ENCODE measurements around the gene OXTR.

The OXTR gene

GRCh38 chr3:8709287-8709686 lies 60.1 kb downstream of the OXTR start:
- DNase-seq = no peak

DNA sequence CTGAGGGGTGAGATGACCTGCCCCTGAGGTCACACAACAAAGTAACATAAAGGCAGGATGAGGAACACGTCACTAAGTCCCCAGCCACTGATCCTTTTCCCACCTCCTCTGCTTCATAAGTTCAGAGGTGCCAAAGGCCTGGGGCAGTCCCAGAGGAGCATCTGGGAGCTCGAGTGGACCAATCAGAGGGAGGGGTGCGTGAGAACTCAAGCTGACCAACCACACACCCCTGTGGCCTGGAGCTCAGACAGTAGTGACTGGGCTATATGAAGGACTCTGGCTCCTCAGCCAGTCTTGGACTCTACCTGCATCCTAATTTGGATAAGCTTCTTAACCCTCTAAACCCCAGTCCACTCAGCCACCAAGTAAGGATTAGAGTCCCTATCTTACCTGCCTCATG lies 63.8 kb downstream of the OXTR start:
- no peak for DNase-seq

DNA sequence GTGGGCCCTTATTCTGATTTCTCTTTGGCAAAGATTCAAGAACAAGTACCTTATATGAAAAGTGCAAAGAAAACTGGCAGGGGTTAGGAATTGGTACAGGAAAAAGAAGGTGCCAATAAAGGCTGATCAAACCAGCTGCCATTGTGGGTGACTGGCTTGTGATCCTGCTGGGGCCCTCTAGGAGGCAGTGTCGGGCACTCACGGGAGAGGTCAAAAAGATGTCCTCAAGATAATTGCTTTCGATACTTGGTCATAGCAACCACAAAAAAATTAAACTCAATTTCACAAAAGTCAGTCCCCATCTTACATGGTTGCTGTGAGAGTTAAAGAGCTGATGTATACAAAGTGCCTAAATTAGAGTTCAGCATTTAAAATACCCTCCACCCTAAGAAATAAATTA lies 66.9 kb downstream of the OXTR start:
- DNase-seq = peak in 1 of 2 donors; percentile 1
